Uterus (tissue), 2 donors: Measurements from ENCODE around the gene HINT2.

Experiments used
- CTCF ChIP-seq, 4 experiments: fragments of 200-600 bp in 2 of 4; fragments of 450-650 bp in 2 of 4; sonication (generic) in 2 of 4; IDR thresholded peaks; one replicate each; pipeline ENCODE4 v1.5.1; 2016 to 2019; ENCODE audit warnings: antibody characterized with exemption in 4 of 4, mild to moderate bottlenecking in 2 of 4, moderate library complexity in 1 of 4
- POLR2A ChIP-seq, 2 donors: fragments of 450-650 bp; IDR thresholded peaks; one replicate each; pipeline ENCODE4 v1.6.1; 2016; ENCODE audit warnings: antibody characterized with exemption in 2 of 2, mild to moderate bottlenecking in 1 of 2, moderate library complexity in 1 of 2

- TF ChIP-seq CTCF (IDR thresholded peaks at IDR 0.05) (no peak), POLR2A (IDR thresholded peaks at IDR 0.05) (no peak)
These were observed 8.1 kb upstream of the HINT2 start for GRCh38 chr9:35822926-35823325.
